Endometrium (tissue), 2 donors: ENCODE measurements around the gene ZNF835.

Experiments
- FAIRE-seq: peaks from 2 replicates; lab custom pipeline; 2012; peaks lifted over from hg19 to GRCh38; lab: Jason Lieb, UNC
- donor health status: control.
- donor health status: control.

Gene ZNF835

DNA sequence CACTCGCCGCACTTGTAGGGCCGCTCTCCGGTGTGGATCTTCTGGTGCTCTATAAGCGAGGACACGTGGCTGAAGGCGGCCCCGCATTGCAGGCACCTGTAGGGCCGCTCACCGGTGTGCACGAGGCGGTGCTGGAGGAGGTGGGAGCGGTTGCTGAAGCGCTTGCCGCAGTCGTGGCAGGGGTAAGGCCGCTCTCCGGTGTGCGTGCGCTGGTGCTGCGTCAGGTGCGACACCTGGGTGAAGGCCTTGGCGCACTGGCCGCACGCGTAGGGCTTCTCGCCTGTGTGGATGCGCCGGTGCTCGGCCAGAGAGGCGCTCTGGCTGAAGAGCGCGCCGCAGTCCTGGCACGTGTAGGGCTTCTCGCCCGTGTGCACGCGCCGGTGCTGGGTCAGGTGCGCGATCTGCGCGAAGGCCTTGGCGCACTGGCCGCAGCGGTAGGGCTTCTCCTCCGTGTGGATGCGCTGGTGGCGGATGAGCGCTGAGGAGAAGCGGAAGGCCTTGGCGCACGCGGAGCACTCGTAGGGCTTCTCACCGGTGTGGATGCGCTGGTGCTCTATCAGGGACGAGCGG is 7.5 kb downstream of the ZNF835 start:
- FAIRE-seq: no peak

DNA sequence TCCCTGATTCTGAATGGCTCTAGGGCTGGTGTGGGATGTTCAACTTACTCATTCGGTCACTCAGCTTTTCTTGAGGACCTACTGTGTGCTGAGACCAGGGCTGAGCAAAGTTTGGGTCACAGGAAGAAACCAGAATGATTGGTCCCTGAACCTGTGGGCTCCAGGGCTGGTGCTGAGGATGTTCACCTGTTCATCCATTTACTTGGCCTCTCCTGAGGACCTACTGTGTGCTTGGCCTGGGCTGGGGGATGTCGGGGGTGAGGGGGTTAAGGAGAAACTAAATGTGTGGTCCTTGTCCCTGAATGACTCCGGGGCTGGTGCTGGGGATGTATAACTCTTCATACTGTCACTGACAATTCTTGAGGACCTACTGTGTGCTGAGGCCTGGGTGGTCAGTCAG is 10.3 kb downstream of the ZNF835 start:
- FAIRE-seq: no peak

DNA sequence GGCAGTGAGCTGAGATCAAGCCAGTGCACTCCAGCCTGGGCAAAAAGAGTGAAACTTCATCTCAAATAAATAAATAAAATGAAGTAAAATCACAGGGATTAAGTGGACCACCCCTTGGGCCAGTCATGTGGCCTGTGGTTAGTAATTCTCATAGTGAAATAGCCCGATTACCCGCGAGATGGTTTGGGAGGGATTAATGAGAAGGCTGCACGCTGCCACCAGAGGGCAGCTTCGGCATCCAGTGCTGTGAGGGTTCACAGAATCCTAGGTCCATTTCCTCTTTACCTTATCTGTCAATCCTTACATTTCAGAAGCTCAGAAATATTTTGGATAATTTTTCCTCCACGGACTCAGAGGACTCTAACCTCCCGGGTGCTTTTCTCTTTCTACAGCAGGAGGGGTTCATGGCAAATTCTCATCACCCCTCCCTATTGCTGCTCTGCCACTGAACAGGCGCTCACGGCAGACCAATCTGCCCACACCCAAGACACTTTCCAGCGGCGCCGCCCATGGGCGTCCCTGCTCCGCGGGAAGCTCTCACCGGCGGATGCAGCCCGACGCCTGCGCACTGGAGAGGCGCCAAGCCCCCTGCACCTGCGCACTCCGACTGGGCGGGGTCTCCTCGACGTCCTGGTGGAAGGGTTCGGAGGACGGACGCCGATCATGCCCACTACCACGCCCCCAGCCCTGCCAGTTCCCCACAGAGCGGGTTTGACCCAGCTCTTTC is 11.0 kb downstream of the ZNF835 start:
- FAIRE-seq: no peak

DNA sequence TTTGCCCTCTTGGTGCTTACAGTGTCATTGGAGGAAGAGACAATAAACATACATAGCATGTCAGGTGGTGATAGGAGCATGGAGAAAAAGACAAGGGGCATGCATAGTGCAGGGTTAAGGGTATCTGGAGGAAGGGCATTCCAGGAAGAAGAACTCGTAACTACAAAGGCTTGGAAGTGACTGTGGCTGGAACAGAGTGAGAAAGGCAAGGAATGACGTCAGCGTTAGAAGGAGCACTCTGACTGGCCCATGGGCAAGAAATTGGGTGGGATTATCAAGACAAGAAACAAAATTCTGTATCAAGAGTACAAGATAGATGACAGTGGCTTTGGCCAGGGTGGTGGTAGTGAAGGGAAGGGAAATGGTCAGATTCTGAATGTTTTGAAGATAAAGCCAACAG is 17.4 kb downstream of the ZNF835 start:
- no peak for FAIRE-seq

DNA sequence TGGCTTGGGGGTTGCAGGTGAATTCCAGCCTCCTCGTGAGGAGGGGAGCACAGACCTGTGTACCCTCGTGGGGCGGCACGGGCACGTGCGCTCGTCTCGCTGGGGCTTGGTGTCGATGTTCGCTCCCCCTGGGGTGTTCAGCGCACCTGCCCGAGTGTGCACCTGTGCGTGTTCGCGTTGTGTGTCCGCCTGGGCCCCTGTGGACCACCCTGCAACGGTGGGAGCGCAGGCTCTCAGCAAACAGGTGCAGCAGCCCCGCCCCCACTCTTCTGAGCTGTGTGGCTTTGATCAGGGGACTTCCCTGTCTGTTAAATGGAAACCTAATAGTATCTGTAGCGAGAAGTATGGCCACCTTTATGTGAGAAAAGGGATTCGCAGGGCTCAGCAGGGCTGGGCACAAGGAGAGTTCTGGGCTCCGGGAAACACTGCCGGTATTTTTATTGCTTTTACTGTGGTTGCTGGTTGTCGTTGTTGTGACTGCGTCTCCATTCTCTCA is 28.0 kb downstream of the ZNF835 start:
- no peak for FAIRE-seq

DNA sequence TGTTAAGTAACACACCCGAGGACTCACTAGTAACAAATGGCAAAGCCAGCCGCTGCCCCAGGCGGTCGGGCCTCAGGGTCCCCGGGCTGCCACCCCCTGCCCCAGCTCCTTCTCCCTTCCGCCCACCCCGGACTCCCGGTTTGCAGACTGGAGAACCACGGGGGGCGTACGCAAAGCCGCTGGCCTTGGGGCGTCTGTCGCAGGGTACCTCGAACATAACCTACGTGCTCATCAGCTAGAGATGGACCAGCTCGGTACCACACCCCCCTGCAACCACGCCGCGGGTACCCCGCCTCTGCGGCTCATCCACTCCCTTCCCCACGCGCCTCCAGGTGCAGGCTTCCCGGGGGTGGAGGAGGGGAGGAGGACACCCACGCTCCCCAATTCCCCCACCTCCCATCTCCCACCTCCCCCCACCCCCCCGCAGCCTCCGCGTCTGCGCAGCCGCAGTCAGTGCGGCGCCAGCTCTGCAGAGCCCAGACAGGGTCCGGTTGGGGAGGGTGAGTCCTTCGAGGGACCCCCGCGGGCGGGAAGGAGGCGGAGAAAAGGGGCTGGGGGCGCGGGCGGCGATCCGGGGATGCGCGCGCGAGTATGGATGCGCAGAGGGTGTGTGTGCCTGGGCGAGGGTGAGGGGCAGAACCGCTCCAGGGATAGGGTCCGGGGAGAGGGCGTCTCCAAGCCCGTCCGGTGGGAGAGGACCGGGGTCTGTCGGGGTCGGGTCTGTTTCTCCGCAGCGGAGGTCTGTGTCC is 28.7 kb downstream of the ZNF835 start, which contains the start of gene SMIM17:
Gene SMIM17, plus strand, starts transcription at position 449 of the 749 bp plus-strand sequence. CDS start 2,509 bp downstream, outside the sequence.
- no peak for FAIRE-seq

DNA sequence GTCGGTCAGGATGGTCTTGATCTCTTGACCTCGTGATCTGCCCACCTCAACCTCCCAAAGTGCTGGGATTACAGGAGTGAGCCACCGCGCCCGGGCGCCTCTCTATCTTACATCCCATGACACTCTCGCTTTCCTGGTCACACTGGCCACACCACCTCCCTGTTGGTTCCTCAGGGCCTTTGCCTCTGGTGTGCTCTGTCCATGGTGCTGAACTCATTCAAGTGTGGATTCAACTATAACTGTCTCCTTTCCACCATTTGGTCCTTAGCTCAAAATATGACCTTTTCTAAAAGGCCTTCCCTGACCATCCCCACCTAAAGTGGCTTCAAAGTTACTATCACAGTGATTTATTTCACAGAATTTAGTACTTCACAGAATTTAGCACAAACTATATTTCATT is 32.3 kb downstream of the ZNF835 start:
- no peak for FAIRE-seq

DNA sequence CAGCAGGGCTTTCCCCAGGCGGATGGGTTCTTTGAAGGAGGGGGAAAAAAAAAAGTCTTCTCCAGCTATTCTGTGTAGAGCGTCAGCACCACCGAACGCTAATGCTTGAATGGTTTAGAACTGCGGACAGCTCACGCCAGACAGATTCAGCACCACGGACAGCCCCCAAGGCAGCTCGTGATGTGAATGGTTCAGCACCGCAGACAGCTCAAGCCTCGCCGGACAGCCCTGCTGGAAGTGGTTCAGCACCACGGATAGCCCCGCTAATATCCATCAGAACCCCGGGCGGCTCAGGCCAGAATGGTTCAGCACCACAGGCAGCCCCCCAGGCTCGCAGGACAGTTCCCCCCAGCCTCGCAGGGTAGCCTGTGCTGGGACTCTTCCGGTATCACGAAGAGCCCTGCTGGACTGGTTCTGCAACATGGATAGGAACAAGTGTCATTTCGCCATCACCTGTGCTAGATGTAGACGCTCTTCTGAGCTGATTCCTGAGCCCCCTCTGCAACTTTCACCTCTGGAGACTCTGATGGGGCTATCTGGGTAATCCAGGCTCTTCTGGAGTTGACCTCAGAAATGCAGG is 33.5 kb downstream of the ZNF835 start:
- FAIRE-seq: no peak

DNA sequence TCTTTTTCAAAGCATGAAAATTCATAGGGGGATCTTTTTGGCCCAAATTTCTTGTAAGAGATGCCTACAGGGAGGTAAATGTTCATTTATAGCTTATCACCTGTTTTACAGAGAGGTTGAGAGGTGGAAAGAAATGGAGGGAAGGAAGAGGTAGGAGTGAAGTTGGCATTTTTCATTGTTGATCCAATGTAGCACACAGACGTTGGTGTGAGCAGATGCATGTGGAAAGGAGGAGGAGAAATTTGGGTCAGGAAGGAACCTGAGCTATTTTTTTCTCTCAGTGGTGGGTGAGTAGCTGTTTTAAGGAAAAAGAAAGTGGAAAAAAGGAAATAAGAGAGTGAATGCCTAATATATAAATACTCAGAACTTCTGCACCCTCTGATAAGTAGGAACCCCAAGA is 38.5 kb downstream of the ZNF835 start:
- no peak for FAIRE-seq

DNA sequence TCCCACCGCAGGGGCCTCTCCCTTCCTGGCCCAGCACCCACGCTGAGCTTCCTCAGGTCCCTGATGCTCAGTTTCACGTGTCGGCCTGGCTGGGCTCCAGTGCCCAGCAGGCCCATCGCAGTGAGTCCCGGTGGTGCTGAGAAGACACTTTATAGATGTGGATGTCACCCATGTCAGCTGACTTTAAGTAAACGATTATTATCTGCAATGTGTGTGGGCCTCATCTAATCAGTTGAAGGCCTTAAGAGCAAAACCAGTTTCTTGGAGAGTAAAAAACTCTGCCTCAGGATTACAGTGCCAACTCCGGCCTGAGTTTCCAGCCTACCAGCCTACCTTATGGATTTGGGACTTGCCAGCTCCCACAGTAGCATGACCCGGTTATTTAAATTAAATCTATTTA is 45.8 kb downstream of the ZNF835 start:
- FAIRE-seq: no peak

DNA sequence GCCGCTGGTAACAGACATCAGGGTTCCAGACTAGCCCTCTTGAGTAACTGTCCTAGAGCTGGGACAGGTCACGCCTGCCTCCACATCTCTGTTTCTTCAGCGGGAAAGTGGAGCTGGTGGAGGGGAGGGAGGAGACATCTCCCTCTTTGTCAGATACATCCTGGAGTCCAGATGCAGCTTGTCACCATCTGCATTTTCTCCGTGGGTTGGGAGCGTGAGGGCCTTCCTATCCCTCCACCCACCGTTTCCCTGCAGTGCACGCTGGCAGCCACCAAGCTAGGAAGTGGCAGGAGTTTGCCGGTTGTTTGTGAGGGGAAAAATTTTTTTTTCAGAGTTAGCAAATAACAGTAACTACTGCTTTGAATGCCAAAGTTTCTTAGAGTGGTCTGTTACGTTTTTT is 48.6 kb downstream of the ZNF835 start:
- FAIRE-seq: no peak

DNA sequence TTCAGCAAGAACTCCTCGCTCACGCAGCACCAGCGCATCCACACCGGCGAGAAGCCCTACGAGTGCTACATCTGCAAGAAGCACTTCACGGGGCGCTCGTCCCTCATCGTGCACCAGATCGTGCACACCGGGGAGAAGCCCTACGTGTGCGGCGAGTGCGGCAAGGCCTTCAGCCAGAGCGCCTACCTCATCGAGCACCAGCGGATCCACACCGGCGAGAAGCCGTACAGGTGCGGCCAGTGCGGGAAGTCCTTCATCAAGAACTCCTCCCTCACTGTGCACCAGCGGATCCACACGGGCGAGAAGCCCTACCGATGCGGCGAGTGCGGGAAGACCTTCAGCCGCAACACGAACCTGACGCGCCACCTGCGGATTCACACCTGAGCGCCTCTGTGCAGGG is 49.2 kb downstream of the ZNF835 start:
- FAIRE-seq: no peak

DNA sequence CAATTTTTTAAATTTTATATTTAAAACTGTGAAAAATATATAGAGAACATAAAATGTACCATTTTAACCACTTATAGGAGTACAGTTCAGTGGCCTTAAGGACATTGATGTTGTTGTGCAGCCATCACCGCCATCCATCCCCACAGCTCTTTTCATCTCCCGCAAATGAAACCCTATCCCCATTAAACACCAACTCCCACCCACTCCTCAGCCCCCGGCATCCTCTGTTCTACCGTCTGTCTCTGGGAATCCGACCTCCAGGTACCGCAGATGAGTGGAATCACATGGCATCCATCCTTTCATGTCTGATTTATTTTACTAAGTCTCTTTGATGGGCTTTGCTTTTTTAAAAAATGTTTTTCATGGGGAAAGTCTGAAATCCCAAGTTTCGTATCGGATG is 52.4 kb downstream of the ZNF835 start:
- FAIRE-seq: no peak

DNA sequence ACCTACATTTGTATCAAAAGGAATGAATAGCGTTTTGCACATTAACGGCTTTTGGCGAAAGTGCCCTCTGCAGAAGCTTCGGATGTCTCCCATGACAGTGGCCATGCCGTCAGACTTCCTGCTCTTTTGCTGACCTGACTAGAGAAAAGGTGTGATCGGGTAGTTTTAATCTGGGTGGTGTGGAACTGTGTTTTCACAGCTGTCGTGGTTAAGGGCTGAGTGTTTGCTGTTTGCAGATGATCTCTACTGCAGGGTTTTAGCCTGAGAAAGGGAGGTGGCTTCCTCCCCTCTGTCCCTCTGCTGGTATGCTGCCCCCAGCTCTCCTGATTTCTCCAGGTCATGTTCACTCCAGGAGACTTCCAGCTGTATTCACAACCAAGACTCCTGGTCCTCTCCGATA is 54.0 kb downstream of the ZNF835 start:
- no peak for FAIRE-seq

DNA sequence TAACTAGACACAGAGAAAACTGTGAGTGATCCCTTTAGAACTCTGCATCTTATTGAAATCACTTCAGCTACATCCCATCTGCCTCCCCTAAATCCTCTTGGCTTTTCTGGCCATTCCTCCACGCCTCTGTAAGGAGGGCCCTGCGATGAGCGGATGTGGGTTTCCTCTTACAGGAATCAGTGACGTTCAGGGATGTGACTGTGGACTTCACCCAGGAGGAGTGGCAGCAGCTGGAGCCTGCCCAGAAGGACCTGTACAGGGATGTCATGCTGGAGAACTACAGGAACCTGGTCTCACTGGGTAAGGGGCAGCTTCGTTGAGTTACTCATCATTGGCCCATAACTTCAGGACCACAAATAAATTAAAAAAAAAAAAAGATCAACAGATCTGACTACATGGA is 57.9 kb downstream of the ZNF835 start:
- FAIRE-seq: no peak

DNA sequence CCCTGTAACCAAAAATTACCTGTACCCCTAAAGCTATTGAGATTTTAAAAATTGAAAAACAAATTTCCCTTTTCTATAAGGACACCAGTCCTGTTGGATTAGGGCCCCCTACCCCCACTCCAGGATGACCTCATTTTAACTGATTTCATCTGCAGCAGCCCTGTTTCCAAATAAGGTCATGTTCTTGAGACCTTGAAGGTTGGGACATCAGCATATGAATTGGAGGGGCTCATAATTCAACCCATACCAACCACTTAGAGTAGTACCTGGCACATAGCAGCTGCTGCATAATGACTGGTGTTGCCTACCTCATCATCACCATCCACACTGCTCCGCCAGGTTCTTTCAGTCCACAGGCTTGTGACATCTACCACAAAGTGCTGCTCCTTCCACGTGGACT is 58.8 kb downstream of the ZNF835 start:
- no peak for FAIRE-seq
